NCI-H2107 treated with DMSO at 0.1 percent for 48 hours (cell line): ENCODE results near the gene ETDC.

ENCODE experiments used
- DNase-seq: peaks from one replicate; lab custom pipeline; 2025; ENCODE audit not compliant: unreplicated experiment; lab: John Stamatoyannopoulos, UW

Gene ETDC

GRCh38 chrX:135345107-135345589 is 35.9 kb downstream of the ETDC start:
- no peak for DNase-seq

GRCh38 chrX:135346975-135347374 is 37.7 kb downstream of the ETDC start:
- no peak for DNase-seq

- DNase-seq: no peak
These were observed 38.2 kb downstream of the ETDC start for GRCh38 chrX:135347381-135348016.

GRCh38 chrX:135354288-135354687 is 45.0 kb downstream of the ETDC start:
- DNase-seq: no peak
